OCI-LY1 (cell line): Measurements from ENCODE around the gene NCKAP1.

Source experiments
- H2AFZ ChIP-seq: fragments of 200-600 bp; sonication (generic), shearing (Covaris generic); 2 replicates; pipeline ENCODE4 v1.6.0; 2014; ENCODE audit warnings: antibody characterized with exemption, mild to moderate bottlenecking, low read length
- H3F3A ChIP-seq: fragments of 200-600 bp; sonication (generic), shearing (Covaris generic); 2 replicates; pipeline ENCODE4 v1.6.0; 2014; ENCODE audit warnings: mild to moderate bottlenecking, antibody characterized with exemption, low read length, moderate library complexity; ENCODE audit not compliant: insufficient read depth
- H3K27ac ChIP-seq: fragments of 200-600 bp; sonication (generic); 2 replicates; pipeline ENCODE4 v1.5.1; 2014; ENCODE audit warnings: low read length, mixed run types, mild to moderate bottlenecking, low read depth; ENCODE audit not compliant: poor library complexity, severe bottlenecking
- H3K27me3 ChIP-seq: fragments of 200-600 bp; sonication (generic); 2 replicates; pipeline ENCODE4 v1.6.0; 2014; ENCODE audit warnings: antibody characterized with exemption, mild to moderate bottlenecking, low read length, moderate library complexity; ENCODE audit not compliant: insufficient read depth
- H3K36me3 ChIP-seq: fragments of 200-600 bp; sonication (generic); 2 replicates; pipeline ENCODE4 v1.6.1; 2014; ENCODE audit warnings: mild to moderate bottlenecking, antibody characterized with exemption, low read length, moderate library complexity, mixed read lengths; ENCODE audit not compliant: insufficient read depth
- H3K4me1 ChIP-seq: fragments of 200-600 bp; sonication (generic); 2 replicates; pipeline ENCODE4 v1.5.1; 2014; ENCODE audit warnings: mild to moderate bottlenecking, low read length, moderate library complexity; ENCODE audit not compliant: insufficient read depth, severe bottlenecking
- H3K4me2 ChIP-seq: fragments of 200-600 bp; sonication (generic), shearing (Covaris generic); 2 replicates; pipeline ENCODE4 v1.6.1; 2014; ENCODE audit warnings: low read length
- H3K4me3 ChIP-seq: fragments of 200-600 bp; sonication (generic); 2 replicates; pipeline ENCODE4 v1.5.1; 2014; ENCODE audit warnings: low read length, low read depth, mild to moderate bottlenecking, mixed read lengths; ENCODE audit not compliant: poor library complexity, severe bottlenecking
- H3K79me2 ChIP-seq: fragments of 200-600 bp; shearing (Covaris generic); 2 replicates; pipeline ENCODE4 v1.6.1; 2016; ENCODE audit warnings: mixed run types, low read length, mixed read lengths; ENCODE audit not compliant: insufficient read depth
- H3K9ac ChIP-seq: fragments of 200-600 bp; sonication (generic), shearing (Covaris generic); 2 replicates; pipeline ENCODE4 v1.6.1; 2014; ENCODE audit warnings: mild to moderate bottlenecking, low read length, mixed read lengths
- H3K9me2 ChIP-seq: fragments of 200-600 bp; sonication (generic), shearing (Covaris generic); 2 replicates; pipeline ENCODE4 v1.6.1; 2014; ENCODE audit warnings: low read depth, mild to moderate bottlenecking, low read length, mixed read lengths
- H3K9me3 ChIP-seq: fragments of 200-600 bp; shearing (Covaris generic); 2 replicates; pipeline ENCODE4 v1.6.1; 2014; ENCODE audit warnings: low read length, mixed read lengths
- H4K20me1 ChIP-seq: fragments of 200-600 bp; sonication (generic), shearing (Covaris generic); 2 replicates; pipeline ENCODE4 v1.6.0; 2016; ENCODE audit warnings: mild to moderate bottlenecking, low read length; ENCODE audit not compliant: insufficient read depth
- CTCF ChIP-seq: fragments of 200-600 bp; sonication (generic), shearing (Covaris generic); IDR thresholded peaks from 2 replicates; pipeline ENCODE4 v1.5.1; 2017; ENCODE audit warnings: mild to moderate bottlenecking, antibody characterized with exemption, low read length, moderate library complexity, mixed read lengths
- EZH2 ChIP-seq: fragments of 200-600 bp; sonication (generic), shearing (Covaris generic); IDR thresholded peaks from 2 replicates; pipeline ENCODE4 v1.8.0; 2017; ENCODE audit warnings: borderline replicate concordance, mixed run types, mild to moderate bottlenecking, antibody characterized with exemption, low read length, moderate library complexity, mixed read lengths

NCKAP1 gene

DNA sequence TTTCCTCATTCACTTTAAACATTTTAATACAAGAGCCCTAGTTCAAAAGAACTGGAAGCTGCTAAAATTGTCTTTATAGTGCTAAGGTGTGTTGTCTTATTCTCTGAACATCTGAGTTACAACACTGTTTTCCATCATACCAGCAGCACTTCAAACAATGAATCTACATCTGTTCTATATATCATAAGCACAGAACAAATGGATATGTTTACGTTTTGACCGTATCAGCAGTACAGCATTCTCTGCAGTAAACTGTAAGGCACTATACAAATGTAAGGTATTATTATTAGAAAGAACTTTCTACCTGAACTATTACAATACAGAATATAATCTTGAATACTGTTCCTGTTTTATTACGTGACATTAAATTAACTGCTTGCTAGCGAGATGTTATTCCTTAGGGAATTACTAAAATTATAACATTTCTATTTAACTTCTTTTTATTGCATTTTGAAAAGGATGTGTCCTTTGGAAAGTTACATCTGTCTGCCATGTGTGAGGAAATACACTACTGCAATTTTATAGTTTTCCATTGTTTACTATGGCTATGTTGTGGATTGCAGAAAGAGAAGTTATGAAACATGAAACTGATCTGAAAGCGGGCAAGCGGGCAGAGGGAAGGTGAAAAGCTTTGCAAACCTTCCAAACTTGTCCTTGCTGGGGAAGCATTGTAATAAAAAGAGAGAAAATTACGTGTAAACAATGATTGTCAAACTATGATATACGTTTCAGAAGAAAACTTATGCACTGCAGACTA lies 13.7 kb downstream of the NCKAP1 start:
- H3K27ac ChIP-seq, result no peak overlapping the region
- H3F3A ChIP-seq, result no peaks in the 10 kb centered on the region
- H2AFZ ChIP-seq, result no peak overlapping the region
- no peaks in the 10 kb centered on the region for H3K9me3 ChIP-seq
- H3K36me3 ChIP-seq, result no peaks in the 10 kb centered on the region
- H3K79me2 ChIP-seq, result no peaks in the 10 kb centered on the region
- TF ChIP-seq CTCF (no peak), EZH2 (no peak)
- H3K27me3 ChIP-seq, result no peaks in the 10 kb centered on the region
- H3K4me3 ChIP-seq, result no peak overlapping the region
- H3K9me2 ChIP-seq, result no peaks in the 10 kb centered on the region
- H3K4me1 ChIP-seq, result no peaks in the 10 kb centered on the region
- H4K20me1 ChIP-seq, result no peaks in the 10 kb centered on the region
- H3K4me2 ChIP-seq, result no peak overlapping the region
- H3K9ac ChIP-seq, result no peak overlapping the region

DNA sequence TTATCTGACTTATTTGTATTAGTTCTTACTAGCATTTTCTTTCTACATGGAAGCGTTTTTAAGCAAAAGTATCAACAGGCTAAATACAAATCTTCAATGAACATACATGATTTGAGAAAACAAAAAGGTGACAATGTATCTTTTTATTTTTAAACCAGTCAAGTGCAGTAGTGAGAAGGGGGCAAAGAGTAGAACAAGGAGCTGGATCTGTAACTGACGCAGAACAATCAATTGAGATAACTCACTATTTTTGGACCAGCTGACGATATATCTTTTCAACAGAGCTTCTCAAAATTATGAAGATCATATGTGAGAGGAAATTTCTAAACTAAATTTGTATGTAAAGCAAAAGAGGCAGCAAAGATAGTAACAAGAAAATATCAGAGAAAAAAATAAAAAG lies 15.5 kb downstream of the NCKAP1 start:
- Histone ChIP-seq H4K20me1 (no peaks in the 10 kb centered on the region), H3K27me3 (no peaks in the 10 kb centered on the region), H2AFZ (no peak overlapping the region), H3K4me1 (no peaks in the 10 kb centered on the region), H3K9me2 (no peaks in the 10 kb centered on the region), H3K79me2 (no peaks in the 10 kb centered on the region), H3K4me2 (no peak overlapping the region), H3K9ac (no peak overlapping the region), H3K9me3 (no peaks in the 10 kb centered on the region), H3K27ac (no peak overlapping the region), H3K36me3 (no peaks in the 10 kb centered on the region), H3K4me3 (no peak overlapping the region), H3F3A (no peaks in the 10 kb centered on the region)
- TF ChIP-seq EZH2, result no peak
- no peak for TF ChIP-seq CTCF

DNA sequence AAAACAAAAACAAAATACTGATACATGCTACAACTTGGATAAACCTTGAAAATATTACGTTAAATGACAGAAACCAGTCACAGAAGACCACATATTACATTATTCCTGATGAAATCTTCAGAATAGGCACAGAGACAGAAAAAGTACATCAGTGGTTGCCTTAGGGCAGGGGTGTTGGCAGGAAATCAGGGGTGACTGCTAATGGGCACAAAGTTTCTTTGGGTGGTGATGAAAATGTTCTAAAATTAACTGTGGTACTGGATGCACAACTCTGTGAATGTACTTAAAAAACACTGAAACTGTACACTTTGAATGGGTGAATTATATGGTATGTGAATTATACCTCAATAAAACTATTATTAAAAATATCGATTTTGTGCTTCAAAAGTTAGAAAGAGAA lies 16.6 kb downstream of the NCKAP1 start:
- no peak overlapping the region for H3K27ac ChIP-seq
- no peaks in the 10 kb centered on the region for H3K79me2 ChIP-seq

More for the DNA sequence above, 16.6 kb downstream of the NCKAP1 start:
- Histone ChIP-seq H3F3A (no peaks in the 10 kb centered on the region), H3K4me1 (no peaks in the 10 kb centered on the region), H3K9me2 (no peaks in the 10 kb centered on the region), H3K4me2 (no peak overlapping the region), H3K36me3 (no peaks in the 10 kb centered on the region), H3K4me3 (no peak overlapping the region), H3K27me3 (no peaks in the 10 kb centered on the region), H3K9ac (no peak overlapping the region), H4K20me1 (no peaks in the 10 kb centered on the region), H3K9me3 (no peaks in the 10 kb centered on the region), H2AFZ (no peak overlapping the region)
- TF ChIP-seq EZH2, result no peak
- no peak for TF ChIP-seq CTCF
